ENCODE results near the gene TFG. TPM values are rescaled to one million over a fixed set of nuclear protein-coding genes. Genes with fewer than 3 reads are reported as not detected.

The TFG gene
- total and polyA plus RNA-seq, 2 experiments from 2014 or later = 87.6 to 88.5 TPM

Other genes starting within 250 kb of the TFG start
- gene TMEM45A, start 216.9 kb upstream of the TFG start, total RNA-seq (2014; rRNA removed; shearing (Covaris generic)) = 6.5 and 7.0 TPM in 2 replicates
- gene TMEM45A, start 216.9 kb upstream of the TFG start, polyA plus RNA-seq (2016; fragmentation: Nextera tagmentation; extraction: Ambion mirVana) = 11.1 and 12.7 TPM in 2 replicates
- gene ADGRG7, start 99.9 kb upstream of the TFG start, total RNA-seq (2014; rRNA removed; shearing (Covaris generic)) = not detected in 2 replicates
- gene ADGRG7, start 99.9 kb upstream of the TFG start, polyA plus RNA-seq (2016; fragmentation: Nextera tagmentation; extraction: Ambion mirVana) = not detected in 2 replicates